ENCODE data around the gene AHSA1.

GRCh38 chr14:77469067-77469505 is 11.2 kb downstream of the AHSA1 start:
- TF ChIP-seq CTCF (conservative IDR thresholded peaks at IDR 0.05) (no peak), ZFX (IDR thresholded peaks at IDR 0.05) (no peak)

Measured in C4-2B (cell line).